ENCODE measurements around the gene ALKBH8. TPM values are rescaled to one million over a fixed set of nuclear protein-coding genes. Genes with fewer than 3 reads are reported as not detected.

The ALKBH8 gene, protein sequence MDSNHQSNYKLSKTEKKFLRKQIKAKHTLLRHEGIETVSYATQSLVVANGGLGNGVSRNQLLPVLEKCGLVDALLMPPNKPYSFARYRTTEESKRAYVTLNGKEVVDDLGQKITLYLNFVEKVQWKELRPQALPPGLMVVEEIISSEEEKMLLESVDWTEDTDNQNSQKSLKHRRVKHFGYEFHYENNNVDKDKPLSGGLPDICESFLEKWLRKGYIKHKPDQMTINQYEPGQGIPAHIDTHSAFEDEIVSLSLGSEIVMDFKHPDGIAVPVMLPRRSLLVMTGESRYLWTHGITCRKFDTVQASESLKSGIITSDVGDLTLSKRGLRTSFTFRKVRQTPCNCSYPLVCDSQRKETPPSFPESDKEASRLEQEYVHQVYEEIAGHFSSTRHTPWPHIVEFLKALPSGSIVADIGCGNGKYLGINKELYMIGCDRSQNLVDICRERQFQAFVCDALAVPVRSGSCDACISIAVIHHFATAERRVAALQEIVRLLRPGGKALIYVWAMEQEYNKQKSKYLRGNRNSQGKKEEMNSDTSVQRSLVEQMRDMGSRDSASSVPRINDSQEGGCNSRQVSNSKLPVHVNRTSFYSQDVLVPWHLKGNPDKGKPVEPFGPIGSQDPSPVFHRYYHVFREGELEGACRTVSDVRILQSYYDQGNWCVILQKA
- 1 to 10 TPM; 8.5 to 9.3 TPM for total RNA-seq

DNA sequence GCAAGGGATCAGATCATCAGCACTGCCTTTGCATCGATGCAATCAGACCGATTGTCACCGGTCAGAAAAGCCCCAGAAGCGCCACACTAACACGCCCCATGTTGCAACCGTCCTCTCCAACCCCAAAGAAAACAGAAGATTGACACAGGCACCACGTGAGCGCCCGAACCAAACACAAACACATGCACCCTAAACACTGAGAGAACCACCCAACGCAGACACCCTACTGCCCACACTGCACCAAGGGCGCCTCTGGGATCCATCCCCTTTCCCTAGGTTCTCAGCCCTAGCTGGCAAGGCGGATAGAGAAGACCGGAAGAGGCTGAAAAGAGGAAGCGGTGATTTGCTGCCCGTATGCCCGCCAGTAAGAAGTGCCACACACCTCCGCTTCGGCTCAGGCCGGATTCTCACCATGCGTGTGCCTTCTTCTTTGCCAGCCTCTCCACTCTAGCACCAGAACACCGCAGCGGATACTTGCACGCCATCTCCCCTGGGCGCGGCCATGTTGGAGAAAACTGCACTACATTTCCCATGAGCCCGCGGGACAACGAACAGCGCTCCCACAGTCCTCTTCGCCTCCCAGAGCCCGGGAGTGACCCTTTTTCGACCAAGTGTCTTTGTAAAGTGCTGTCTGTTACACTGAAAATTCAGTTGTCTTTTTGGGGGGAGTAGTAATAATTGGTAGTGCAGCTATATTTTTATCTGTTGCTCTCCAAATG, at the start of gene ALKBH8:
Gene ALKBH8 (minus strand): TSS at position 517 of the 719 bp plus-strand sequence. CDS start 4,842 bp downstream, outside the sequence.
- Mint-ChIP-seq H3K9me3 (no peaks in the 10 kb centered on the region), H3K27me3 (peaks cover 3% of the 10 kb centered on the region in 2 donors), H3K36me3 (no peaks in the 10 kb centered on the region), H3K4me3 (peak within 1 kb of the TSS; percentile 91), H3K4me1 (ENCODE audit: low read depth in 2 of 2) (peaks cover 26 to 40% of the 10 kb centered on the region in 2 donors), H3K27ac (peak within 1 kb of the TSS; percentile 84 to 92)
- ATAC-seq (peak; percentile 94 to 95), DNase-seq (ENCODE audit: low spot score) (peak; percentile 79)

DNA sequence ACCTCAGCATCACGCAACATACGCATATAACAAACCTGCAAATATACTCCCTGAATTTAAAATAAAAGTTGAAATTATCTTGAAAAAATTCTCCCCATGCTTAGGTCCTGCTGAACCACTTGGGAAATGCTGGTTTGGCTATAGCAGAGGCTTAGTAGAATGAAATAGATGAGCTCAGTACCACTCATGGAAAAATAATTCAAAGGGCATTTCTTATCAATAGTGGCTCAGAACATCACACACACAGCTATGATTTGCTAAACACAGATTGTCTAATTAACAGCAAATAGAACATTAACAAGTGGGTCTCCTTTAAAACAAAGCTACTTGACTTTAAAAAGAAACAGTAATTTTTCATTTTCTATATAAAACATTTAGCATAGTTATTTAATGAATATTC, 46.9 kb upstream of the ALKBH8 start:
- peaks cover 15 to 21% of the 10 kb centered on the region in 2 donors for H3K27me3 Mint-ChIP-seq

DNA sequence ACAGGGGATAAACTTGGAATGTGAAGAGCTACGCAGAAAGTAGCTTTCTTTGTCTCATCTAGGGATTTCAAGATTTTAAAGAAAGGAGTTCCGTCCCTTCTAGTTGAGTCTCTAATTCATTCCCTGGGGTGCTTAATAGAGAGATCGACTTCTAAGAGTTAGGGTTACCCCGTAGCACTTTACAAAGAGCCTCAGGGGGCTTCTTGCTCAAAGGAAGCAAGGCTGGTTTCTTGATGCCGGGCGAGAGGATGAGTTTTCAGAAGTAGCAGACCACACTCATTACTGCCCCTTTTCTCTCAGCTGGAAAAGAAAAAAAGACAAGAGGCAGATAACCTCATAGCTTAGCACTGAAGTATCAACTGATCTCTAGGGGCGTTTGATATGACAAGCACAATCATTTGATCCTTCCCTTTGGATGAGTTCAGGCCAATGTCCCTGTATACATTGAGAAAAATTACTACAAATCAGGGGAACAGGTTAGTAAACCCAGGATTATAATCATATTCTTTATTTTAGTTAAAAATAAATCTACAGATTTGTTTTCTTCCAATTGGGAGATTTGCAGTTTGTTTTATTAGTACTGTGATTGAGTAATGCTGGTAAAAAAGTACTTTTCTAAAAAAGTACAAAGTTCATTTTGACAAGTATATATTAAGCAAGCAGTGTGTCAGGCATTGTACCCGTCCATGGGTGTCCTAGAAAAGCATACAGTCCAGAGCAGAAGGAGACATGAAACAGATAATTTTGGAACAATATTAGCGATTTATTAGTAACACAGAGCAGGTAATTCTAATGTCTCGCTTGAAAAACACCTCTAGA, 44.1 kb upstream of the ALKBH8 start:
- peaks cover 14 to 23% of the 10 kb centered on the region in 2 donors for H3K27me3 Mint-ChIP-seq
- no peak overlapping the region for H3K4me3 Mint-ChIP-seq
- ATAC-seq (no peak), DNase-seq (ENCODE audit: low spot score) (no peak)
- no peaks in the 10 kb centered on the region for H3K4me1 Mint-ChIP-seq (ENCODE audit: low read depth in 2 of 2)
- H3K36me3 Mint-ChIP-seq, result no peaks in the 10 kb centered on the region
- no peaks in the 10 kb centered on the region for H3K9me3 Mint-ChIP-seq
- H3K27ac Mint-ChIP-seq, result no peak overlapping the region

More for the DNA sequence above, 46.9 kb upstream of the ALKBH8 start:
- H3K9me3 Mint-ChIP-seq, result no peaks in the 10 kb centered on the region
- DNase-seq (ENCODE audit: low spot score) (no peak), ATAC-seq (no peak)
- no peak overlapping the region for H3K4me3 Mint-ChIP-seq
- no peaks in the 10 kb centered on the region for H3K4me1 Mint-ChIP-seq (ENCODE audit: low read depth in 2 of 2)
- no peak overlapping the region for H3K27ac Mint-ChIP-seq
- H3K36me3 Mint-ChIP-seq, result no peaks in the 10 kb centered on the region

DNA sequence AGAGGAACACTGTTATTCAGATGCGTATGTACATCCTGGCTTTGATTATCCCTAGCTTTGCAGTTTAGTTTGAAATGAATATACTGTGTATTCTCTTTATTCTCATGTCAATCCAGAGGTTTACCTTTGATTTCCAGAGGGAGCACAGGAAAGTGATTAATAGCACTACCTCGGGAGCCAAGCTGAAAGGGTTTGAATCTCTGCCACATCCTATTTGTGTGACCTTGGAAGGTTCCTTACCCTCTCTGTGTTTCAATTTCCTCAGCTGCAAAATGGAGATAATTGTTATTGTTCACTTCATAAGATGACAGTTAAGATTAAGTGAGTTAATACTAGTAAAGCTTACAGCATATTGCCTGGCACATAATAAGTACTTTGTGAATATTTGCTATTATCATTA, 43.3 kb upstream of the ALKBH8 start:
- Mint-ChIP-seq H3K36me3 (no peaks in the 10 kb centered on the region), H3K4me1 (ENCODE audit: low read depth in 2 of 2) (no peaks in the 10 kb centered on the region), H3K27ac (no peak overlapping the region), H3K9me3 (no peaks in the 10 kb centered on the region), H3K27me3 (peaks cover 14 to 23% of the 10 kb centered on the region in 2 donors), H3K4me3 (no peak overlapping the region)
- ATAC-seq (no peak), DNase-seq (ENCODE audit: low spot score) (no peak)

DNA sequence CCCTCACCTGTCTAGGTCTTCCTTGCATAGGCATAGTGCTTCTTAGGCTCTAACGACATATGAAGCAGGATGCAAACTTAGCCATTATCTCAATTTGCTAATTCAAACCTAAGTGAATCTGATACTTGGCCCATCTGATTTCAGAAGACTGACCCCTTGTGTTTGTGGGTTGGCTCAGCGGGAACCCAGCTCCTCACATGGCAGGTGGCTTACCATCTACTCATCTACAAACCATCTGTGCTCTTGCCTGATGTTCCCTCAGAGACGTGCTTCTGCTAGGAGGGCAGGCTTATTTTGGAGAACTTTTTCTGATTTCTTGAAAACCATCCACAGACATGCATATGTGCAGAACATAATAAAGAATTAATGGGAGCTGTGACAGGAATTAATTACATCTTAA, 40.6 kb upstream of the ALKBH8 start:
- no peak for ATAC-seq
- Mint-ChIP-seq H3K36me3 (no peaks in the 10 kb centered on the region), H3K27me3 (peaks cover 28 to 36% of the 10 kb centered on the region in 2 donors), H3K9me3 (no peaks in the 10 kb centered on the region), H3K4me3 (no peak overlapping the region), H3K4me1 (ENCODE audit: low read depth in 2 of 2) (no peaks in the 10 kb centered on the region), H3K27ac (no peak overlapping the region)
- DNase-seq (ENCODE audit: low spot score), result no peak

DNA sequence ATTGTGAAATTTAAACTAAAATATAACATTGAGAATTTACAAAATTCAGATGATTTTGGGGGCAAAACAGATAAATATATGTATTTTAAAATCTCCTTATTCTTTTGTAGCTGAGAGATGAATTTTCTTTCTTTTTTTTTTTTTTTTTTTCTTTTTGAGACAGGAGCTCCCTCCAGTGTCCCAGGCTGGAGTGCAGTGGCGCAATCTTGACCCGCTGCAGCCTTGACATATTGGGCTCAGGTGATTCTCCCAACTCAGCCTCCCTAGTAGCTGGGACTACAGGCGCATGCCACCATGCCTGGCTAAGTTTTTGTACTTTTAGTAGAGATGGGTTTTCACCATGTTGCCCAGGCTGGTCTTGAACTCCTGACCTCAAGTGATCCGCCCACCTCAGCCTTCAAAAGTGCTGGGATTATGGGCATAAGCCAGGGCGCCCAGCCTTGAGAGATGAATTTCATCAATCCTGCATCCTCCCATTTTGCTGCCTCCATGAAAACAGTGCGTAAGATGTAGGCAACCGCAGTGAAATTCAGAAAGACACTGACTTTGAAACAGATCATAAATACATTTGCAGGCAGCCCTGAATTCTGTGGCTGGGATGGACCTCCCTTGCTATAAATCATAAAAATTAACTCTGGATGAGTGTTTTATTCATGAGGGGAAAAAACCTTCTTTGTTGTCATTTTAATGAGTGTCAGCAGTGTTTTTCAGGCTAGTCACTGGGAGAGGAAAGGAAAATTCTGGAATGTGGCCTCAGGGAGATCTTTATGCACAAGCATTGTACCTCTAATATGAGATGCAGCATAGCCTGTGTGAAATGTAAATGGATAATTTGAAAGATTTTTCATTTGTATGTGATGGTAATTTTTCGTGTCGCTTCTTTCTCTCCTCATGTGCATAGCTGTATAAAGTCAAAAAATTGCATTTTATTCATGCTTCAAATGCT, 39.8 kb upstream of the ALKBH8 start:
- no peaks in the 10 kb centered on the region for H3K9me3 Mint-ChIP-seq
- no peaks in the 10 kb centered on the region for H3K36me3 Mint-ChIP-seq
- H3K4me3 Mint-ChIP-seq, result no peak overlapping the region
- H3K4me1 Mint-ChIP-seq (ENCODE audit: low read depth in 2 of 2), result no peaks in the 10 kb centered on the region
- peaks cover 30 to 39% of the 10 kb centered on the region in 2 donors for H3K27me3 Mint-ChIP-seq
- no peak overlapping the region for H3K27ac Mint-ChIP-seq
- no peak for ATAC-seq
- no peak for DNase-seq (ENCODE audit: low spot score)

DNA sequence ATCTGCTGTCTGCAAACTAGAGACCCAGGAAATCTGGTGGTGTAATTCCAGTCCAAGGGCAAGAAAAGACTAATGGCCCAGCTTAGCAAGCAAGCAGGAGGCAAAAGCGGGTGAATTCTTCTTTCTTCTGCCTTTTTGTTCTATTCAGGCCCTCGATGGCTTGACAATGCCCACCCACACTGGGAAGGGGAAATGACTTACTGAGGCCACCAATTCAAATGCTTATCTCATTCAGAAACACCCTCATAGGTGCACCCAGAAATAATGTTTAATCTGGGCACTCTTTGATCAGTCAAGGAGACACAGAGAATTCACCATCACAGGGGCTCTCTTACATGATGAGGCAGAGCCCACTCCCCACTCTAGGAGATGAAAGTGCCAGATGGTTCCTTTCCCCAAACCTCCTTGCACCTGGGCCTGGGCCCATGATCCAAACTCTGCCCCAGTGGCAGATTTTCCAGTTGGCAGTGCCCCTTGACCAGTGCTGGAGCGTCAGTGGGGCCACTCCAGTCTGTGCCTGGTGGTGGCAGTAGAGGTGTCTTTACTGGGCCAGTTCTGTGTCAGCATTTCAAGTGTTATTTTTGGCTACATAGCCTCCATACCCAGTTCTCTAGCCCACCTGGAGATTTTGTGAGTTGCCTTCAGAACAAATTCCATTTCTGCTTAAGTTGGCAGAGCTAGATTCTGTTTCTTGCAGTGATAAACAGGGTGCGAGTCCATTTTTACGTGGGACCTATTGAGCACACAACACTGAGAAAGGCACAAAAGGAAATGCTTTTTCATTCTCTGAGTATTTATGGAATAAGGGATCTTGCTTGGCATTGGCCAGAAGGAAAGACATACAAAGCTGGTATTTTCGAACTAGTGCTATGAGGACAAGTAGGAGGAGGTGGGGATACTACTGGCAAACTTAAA, 32.9 kb upstream of the ALKBH8 start:
- H3K27ac Mint-ChIP-seq, result no peak overlapping the region
- no peaks in the 10 kb centered on the region for H3K36me3 Mint-ChIP-seq

DNA sequence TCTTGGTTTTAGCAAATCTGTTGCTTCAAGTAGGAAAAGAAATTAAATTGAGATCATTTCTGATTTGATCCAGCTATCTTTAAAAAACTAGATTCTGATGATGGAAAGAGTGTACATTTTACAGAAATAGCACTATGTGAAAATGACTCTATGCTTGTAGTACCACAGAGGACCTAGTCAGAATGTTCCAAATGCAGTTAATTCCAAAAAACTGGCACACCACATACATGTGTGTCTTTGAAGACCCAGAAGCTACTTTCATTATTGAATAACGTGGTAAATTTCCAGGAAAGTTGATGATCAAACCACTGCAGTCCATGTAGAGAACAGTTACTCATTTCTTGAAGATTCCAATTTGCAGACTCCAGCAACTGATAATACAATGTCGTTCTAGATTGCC, 29.2 kb upstream of the ALKBH8 start:
- Mint-ChIP-seq H3K36me3 (no peaks in the 10 kb centered on the region), H3K4me1 (ENCODE audit: low read depth in 2 of 2) (peaks cover 9 to 17% of the 10 kb centered on the region in 2 donors), H3K4me3 (no peak overlapping the region), H3K9me3 (no peaks in the 10 kb centered on the region), H3K27me3 (peaks cover 33 to 50% of the 10 kb centered on the region in 2 donors), H3K27ac (no peak overlapping the region)
- no peak for ATAC-seq
- DNase-seq (ENCODE audit: low spot score), result no peak

More for the DNA sequence above, 32.9 kb upstream of the ALKBH8 start:
- DNase-seq (ENCODE audit: low spot score), result no peak
- no peak for ATAC-seq
- H3K4me3 Mint-ChIP-seq, result no peak overlapping the region
- H3K4me1 Mint-ChIP-seq (ENCODE audit: low read depth in 2 of 2), result no peaks in the 10 kb centered on the region
- no peaks in the 10 kb centered on the region for H3K9me3 Mint-ChIP-seq
- peaks cover 38 to 52% of the 10 kb centered on the region in 2 donors for H3K27me3 Mint-ChIP-seq

DNA sequence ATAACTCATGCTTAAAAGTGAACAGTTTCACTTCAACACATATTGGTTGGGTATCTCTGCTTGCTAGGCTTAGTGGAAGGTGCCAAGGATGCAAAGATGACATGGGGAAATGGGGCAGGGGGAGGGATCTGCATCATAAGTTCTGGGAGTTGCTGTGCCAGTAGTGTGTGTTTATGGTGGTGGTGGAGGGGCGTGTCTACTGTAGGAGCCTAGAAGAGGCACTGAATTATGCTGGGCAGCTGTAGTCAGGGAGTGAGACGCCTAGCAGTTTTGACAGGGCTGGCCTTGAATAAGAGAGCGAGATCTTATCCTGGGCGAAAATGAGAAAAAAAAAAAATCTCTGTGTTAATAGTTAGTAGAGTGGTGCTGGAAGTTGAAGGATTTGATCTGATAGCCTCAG, 28.4 kb upstream of the ALKBH8 start:
- Mint-ChIP-seq H3K36me3 (no peaks in the 10 kb centered on the region), H3K4me3 (no peak overlapping the region), H3K27ac (no peak overlapping the region), H3K4me1 (ENCODE audit: low read depth in 2 of 2) (peaks cover 9 to 17% of the 10 kb centered on the region in 2 donors), H3K27me3 (peaks cover 39 to 56% of the 10 kb centered on the region in 2 donors), H3K9me3 (no peaks in the 10 kb centered on the region)
- no peak for DNase-seq (ENCODE audit: low spot score)
- ATAC-seq, result no peak

DNA sequence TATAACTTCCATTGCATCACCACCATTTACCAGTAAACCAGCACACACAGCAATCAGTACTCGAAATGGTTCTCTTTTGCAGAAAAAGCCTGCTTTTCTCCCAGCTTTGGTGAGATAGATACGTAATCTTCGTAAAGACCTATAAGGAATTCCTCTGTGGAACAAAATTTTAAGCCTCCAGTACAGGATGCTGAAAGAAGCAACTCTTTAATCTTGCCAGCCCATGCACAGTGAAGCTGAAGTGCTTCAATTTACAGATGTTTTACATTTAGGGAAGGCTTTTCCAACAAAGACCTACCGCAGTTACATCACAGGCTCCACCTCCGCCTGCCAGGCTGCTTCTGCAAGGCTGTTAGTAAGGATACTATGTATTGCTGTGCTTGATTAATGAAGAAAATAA, 27.3 kb upstream of the ALKBH8 start:
- Mint-ChIP-seq H3K27me3 (peaks cover 44 to 63% of the 10 kb centered on the region in 2 donors), H3K36me3 (no peaks in the 10 kb centered on the region), H3K9me3 (no peaks in the 10 kb centered on the region), H3K4me3 (peak overlapping the region; percentile 71), H3K4me1 (ENCODE audit: low read depth in 2 of 2) (peaks cover 9 to 17% of the 10 kb centered on the region in 2 donors), H3K27ac (no peak overlapping the region)
- no peak for DNase-seq (ENCODE audit: low spot score)
- no peak for ATAC-seq

DNA sequence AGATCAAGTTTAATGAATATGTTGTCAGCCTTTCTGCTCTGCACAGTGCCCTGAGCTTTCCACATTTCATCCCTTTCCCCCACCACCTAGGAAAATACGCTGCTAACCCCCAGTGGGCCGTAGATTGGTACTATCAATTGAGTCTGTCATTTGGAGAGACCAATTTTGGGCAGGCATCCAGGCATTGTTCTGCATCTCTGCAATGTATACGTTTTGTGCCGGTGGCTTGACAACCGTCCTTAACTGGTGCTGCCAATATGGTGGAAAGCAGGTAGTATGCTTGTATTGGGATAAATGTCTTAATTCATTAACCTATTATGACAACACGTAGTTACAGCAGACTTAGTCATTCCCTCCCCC, 26.7 kb upstream of the ALKBH8 start:
- Mint-ChIP-seq H3K9me3 (no peaks in the 10 kb centered on the region), H3K27me3 (peaks cover 45 to 65% of the 10 kb centered on the region in 2 donors), H3K4me3 (peak overlapping the region; percentile 71), H3K4me1 (ENCODE audit: low read depth in 2 of 2) (peaks cover 9 to 17% of the 10 kb centered on the region in 2 donors), H3K36me3 (no peaks in the 10 kb centered on the region), H3K27ac (no peak overlapping the region)
- DNase-seq (ENCODE audit: low spot score), result no peak
- no peak for ATAC-seq

Data from natural killer cell treated with Interleukin-12 subunit alpha and Interleukin-12 subunit beta and Interleukin-15 and Interleukin-18, amount 100 ng/mL, for 72 hours (primary cell).